NAMALWA (cell line): ENCODE results near the gene ST6GALNAC5.
"Not testable (repeated sequence)": the region's sequence is repeated elsewhere in the genome, so short reads cannot be mapped to it uniquely, and the experiment has no call there.

Experiments used
- DNase-seq: peaks from one replicate; pipeline ENCODE4 v3.0.0-alpha.2; 2015; ENCODE audit warnings: low spot score

The ST6GALNAC5 gene

DNA sequence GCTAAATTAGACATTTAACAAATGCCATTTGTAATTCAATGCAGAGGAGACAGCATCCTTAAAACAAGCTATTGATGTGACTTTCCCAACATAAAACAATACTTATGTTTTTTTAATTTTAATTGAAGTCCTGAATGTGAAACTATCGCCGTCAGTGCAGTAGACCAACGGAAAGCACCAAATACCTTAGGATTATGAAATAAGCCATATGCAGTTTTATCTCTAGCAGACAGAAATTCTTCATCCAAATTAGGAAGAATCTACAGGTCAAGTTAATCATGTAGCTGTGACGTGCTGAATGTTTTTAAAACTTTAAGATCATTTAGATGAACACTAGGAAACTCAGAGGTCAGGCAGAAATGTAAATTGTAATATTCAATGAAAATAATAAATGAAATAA is 714 bp upstream of the ST6GALNAC5 start:
- DNase-seq, result no peak

DNA sequence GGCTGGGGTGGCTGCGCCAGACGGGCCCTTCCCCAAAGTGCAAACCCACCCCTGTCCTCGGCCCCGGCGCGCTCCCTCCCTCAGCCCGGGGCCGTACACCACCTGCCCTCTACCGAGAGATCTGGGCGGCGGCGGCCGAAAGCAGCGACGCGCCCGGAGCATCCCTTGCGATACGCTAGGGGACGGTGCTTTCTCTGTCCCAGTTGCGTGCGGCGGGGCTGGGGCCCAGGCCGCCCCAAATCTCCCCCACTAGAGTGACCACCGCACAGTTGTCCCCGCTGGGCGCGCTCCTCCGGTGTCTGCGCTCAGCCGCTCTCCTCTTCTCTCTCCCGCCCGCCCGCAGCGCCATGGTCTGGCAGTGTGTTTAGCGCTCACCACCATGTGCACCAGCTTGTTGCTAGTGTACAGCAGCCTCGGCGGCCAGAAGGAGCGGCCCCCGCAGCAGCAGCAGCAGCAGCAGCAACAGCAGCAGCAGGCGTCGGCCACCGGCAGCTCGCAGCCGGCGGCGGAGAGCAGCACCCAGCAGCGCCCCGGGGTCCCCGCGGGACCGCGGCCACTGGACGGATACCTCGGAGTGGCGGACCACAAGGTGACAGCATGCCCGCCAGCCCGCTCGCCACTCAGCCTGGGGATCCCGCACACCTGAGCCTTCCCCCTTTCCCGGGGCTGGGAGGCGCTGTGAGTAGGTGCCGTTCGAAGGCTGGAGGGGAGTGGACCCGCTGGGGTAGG is 1.0 kb downstream of the ST6GALNAC5 start:
- no peak for DNase-seq

GRCh38 chr1:76868916-76869315 is 1.6 kb downstream of the ST6GALNAC5 start:
- DNase-seq, result no peak

- DNase-seq, result no peak
Observed at GRCh38 chr1:76870037-76870436, 2.8 kb downstream of the ST6GALNAC5 start.

DNA sequence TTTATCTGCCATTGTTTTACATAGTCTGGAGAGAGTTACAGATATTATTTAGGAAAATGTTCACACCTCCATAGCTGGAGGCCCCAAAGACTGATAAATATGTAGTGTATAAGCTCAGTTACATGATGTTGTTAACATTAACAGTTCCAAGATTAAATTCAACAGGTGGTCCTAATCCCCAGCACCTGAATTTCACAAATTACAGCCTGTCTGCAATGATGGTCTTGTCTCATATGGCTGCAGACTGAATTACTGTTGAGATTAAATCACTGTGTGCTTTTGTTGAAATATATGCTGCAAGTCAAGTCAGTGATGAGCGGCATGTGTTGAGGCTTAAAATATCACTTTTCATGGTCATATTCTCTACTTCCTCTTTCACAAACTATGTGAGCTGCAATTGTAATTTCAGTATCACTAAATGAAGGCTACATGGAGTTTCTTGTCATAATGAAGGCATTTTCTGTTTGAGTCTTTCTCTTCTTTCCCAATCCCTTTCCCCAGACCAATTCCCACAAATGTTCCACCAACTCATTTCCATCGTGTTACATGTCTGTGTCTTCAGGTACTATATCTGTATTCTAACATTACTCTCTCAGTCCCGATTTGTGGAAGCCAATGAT is 4.2 kb downstream of the ST6GALNAC5 start:
- DNase-seq, result peak; percentile 9

DNA sequence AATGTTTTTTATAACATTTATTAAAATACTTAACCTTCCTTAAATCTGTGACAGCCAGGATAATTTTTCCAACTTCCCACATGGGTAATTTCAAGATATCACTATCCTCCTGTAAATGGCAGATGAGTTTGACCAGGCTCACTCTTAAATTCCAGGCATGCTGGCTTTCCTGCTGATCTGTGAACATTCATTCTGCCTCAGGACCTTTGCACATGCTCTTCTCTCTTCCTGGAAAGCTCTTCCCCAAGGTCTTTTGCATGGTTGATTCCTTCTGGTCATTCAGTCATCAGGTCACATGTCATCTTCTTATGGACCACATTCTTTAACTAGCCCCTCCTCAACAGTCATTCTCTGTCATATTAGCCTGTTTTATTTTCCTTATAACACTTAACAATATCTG is 5.7 kb downstream of the ST6GALNAC5 start:
- no peak for DNase-seq

DNA sequence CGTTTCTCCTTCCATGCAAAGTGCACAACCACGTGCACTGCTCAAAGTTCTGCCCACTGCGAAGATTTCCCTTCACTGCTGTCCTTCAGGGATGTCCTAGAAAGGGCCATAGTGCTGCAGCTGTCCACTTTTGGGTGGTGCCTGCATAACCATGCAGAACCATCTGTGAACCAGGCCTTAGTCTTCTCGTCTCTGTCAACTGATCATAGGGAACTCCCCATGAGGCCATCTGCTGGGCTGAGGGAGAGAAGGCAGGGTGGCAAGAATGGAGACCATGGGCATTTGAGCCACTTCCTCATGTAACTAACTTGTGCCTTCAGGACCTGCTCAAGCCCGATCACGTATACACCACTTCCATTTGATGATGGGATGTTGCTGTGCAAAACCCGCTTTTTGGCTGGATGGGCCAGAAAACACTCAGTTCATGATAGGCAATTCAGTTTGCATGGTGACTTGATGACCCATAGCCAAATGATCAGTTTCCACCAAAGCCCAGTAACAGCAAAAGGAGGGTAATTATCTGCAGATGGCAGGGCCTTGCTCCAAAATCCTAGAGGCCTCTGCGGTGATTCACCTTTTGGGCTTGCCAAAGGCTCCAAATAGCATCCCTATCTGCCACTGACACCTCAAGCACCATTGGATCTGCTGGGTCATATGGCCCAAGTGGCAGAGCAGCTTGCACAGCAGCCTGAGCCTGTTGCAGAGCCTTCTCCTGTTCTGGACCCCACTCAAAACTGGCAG is 9.5 kb downstream of the ST6GALNAC5 start:
- DNase-seq, result no peak

DNA sequence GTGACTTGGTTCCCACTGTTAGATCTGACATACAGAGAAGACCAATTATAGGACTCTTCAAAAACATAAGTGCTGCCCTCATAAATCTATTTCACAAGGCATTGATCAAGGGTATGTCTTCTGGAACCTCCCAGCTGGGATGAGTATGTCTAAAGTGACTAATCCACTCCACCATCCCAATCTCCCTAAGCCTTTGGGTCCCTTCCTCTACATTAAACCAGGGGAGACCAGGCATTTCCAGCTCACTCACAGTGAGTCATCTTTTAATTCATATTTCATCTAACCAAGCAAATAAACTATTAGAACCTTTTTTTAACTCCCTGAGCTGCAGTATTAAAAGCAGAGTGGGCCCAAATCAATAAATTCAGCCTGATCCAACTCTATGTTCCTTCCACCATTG is 11.7 kb downstream of the ST6GALNAC5 start:
- DNase-seq, result not testable (repeated sequence)

- no peak for DNase-seq
Observed at GRCh38 chr1:76881762-76882161, 14.5 kb downstream of the ST6GALNAC5 start.

DNA sequence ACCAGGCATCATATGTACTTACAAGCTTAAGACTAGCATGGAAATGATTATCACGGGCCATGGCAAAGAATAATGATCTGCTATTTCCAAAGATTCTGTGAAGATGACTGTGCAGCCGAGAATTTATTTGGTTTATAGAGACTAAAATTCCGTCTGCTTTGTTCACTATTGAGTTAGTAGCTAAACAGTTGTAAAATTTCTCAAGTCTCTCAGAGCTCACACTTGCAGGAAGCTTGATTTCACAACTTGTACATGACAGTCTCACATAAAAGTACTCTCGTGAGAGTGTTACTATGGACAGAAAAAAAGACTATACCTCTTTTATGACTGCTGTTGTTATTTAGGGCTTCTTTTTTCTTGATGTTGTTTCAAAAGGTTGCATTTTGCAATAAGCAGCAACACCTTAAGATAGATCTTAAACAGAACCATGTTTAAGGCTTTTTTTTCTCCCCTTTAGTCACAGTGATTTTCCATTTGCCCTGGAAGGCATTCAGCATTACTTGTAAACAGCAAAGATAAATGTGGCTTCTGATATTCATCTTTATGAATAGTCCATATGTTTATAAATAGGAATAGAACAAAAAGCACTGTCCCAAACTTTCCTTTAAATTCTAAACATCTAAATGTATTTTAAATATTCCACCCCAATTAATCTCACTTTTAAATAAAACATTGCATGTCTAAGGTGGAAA is 24.8 kb downstream of the ST6GALNAC5 start:
- no peak for DNase-seq

DNA sequence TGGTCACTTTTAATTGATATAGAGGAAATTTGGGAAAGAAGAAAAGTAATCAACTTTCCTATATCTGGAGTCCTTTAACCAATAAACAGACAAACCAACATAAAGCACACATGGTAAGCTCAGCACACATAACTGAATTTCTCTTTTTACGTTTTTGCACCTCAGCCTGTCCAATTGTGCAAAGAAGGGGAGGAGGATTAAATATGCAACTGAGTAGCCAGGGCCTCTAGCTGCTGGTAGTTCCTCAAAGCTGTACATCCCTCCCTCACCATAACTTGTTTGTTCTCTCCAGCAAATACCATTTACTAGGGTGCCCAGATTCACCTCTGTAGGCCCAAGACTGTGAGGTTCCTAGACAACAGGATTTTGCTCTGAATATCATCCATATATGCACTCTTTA is 25.4 kb downstream of the ST6GALNAC5 start:
- DNase-seq, result no peak

GRCh38 chr1:76901158-76901767 is 34.0 kb downstream of the ST6GALNAC5 start:
- peak; percentile 71 for DNase-seq

DNA sequence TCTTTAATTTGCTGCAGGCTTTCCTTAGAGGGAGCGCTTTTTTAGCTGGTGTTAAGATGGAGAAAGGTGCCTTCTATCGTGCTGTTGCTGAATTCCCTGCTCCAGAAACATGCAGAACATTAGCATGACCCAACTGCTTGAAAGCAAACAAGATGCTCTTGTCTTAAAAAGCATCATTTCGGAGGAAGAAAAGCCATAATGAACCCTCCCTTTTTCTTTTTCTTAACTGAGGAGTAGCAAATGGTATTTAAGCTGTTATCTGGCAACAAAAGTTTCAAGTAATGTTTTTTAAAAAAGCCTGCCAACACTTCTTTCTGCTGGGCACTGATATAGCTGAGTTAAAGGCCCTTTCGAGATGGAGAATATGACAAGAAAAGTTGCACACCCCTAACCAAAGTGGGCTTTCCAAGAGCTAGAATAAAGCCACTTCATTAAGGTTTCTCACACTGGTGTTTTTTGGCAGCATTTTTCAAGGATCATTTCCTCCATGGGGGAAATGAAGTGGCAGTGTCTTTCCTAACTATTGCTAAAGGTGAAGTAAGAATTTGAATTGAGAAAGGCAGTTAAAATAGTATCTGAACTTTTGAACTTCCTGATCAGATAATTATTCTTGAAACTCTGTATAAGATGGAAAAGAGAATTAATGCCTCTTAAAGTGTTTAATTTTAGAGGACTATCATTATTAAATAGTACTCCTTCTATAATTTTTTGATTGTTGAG is 38.8 kb downstream of the ST6GALNAC5 start:
- DNase-seq, result no peak

DNA sequence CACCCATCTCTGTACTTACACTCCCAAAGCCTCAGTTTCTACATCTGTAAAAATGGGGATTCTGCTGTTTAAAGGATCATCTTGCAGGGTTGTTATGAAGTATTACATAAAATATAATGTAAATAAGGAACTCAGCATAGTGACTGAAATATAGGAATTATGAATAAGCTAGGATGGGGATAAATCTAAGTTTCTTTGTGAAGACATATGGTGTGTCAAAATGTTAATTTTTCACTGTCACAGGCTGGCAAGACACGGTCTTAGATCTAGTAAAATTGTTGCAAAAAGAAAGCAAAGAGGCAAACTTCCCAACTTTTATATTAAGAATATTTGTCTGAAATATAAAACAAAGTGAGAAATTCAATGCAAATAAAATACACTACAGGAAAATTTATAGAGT is 42.0 kb downstream of the ST6GALNAC5 start:
- no peak for DNase-seq

GRCh38 chr1:76919085-76919484 is 51.8 kb downstream of the ST6GALNAC5 start:
- DNase-seq, result no peak

GRCh38 chr1:76921590-76921989 is 54.3 kb downstream of the ST6GALNAC5 start:
- DNase-seq, result no peak

DNA sequence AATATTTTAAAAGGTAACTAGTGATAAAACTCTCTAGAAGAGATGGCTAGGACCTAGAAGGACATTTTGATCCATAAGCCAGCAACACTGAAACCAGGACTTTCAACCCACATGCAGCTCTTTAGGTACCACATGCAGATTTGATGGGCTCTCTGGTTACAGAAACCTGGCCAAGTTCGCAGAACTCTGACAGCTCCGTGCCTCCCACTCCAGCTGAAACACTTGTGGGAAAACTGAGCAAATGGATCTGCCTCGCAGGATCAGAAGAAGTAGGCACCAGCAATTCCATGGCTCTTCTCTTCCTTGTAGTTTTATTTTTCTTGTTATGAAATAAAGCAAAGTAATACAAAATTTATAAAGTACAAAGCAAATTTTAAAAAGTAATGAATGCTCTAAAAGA is 58.5 kb downstream of the ST6GALNAC5 start:
- no peak for DNase-seq

DNA sequence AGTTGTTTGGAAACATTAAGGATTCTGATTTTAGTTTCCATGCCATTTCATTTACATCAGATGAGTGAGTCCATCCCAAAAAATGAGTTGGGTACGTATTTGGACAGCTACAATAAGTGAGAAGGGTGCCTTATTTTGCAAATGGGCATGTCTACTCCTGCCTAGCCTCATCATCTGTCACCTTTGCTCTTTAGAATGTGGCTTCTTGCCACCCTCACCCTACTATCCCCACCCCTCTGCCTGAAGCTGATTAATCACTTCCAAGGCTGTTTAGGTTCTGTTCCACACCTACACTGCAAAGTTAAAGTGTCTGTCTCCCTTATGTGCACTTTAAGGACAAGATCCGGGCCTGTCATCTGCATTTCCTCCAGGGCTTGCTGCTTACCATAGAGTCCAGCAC is 61.2 kb downstream of the ST6GALNAC5 start:
- no peak for DNase-seq

GRCh38 chr1:76929136-76929535 is 61.9 kb downstream of the ST6GALNAC5 start:
- DNase-seq, result no peak

- DNase-seq, result no peak
Observed at GRCh38 chr1:76933847-76934815, 66.9 kb downstream of the ST6GALNAC5 start.
